SK-N-MC (cell line): ENCODE measurements around the gene NFATC1.

ENCODE experiments used
- EZH2 ChIP-seq: fragments of 200-600 bp; sonication (generic); IDR thresholded peaks from one replicate; pipeline ENCODE4 v1.6.1; 2017; ENCODE audit warnings: antibody characterized with exemption
- POLR2AphosphoS5 ChIP-seq: IDR thresholded peaks from 2 replicates; pipeline ENCODE4 v1.6.1; 2012; ENCODE audit warnings: mild to moderate bottlenecking, low read depth, low read length, borderline replicate concordance

DNA sequence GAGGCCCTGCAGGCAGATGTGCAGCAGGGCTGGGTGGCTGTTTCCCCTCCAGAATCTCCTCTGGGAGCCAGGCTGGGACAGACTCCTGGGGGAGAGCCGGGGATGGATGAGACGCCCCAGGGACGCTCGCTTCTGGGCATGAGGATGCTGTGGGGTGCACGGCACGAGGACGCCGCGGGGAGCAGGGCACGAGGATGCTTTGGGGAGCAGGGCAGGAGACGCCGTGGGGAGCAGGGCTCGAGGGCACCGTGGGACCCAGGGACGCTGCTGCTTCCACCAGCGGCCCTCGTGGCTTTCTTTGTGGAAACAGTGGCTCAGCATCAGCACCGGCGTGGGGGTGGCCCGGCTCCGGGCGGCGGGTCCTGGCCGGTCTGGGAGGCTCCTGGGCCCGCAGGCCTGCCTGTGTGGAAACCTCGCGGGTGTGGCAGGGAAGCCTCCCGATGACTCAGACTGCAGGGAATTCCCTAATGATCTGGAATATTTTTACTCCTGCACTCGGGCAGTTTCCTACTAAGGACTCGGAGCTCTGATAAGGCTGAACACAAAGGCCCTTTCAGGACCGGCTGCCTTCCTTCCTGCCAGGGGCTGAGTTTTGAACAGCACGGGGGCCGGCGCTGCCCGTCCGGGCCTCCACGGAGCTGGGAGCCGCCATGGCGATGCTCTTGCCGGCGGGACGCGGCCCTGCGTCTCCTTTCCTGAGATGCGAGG, 62.6 kb downstream of the NFATC1 start:
- TF ChIP-seq EZH2, result no peak
- TF ChIP-seq POLR2AphosphoS5, result no peak
